IPS DF 4.7 (cell line): ENCODE measurements around the gene SH3RF1.

Source experiments
- DNase-seq: peaks from one replicate; pipeline ENCODE4 v3.0.0-alpha.2; 2013; ENCODE audit warnings: low spot score; ENCODE audit errors: extremely low read depth

The SH3RF1 gene

GRCh38 chr4:169108303-169108702, 162.5 kb downstream of the SH3RF1 start:
- no peak for DNase-seq

GRCh38 chr4:169107528-169107927, 163.2 kb downstream of the SH3RF1 start:
- no peak for DNase-seq

GRCh38 chr4:169106696-169107229, 164.0 kb downstream of the SH3RF1 start:
- DNase-seq, result no peak

- no peak for DNase-seq
These were observed 165.1 kb downstream of the SH3RF1 start for GRCh38 chr4:169105620-169106019.

DNA sequence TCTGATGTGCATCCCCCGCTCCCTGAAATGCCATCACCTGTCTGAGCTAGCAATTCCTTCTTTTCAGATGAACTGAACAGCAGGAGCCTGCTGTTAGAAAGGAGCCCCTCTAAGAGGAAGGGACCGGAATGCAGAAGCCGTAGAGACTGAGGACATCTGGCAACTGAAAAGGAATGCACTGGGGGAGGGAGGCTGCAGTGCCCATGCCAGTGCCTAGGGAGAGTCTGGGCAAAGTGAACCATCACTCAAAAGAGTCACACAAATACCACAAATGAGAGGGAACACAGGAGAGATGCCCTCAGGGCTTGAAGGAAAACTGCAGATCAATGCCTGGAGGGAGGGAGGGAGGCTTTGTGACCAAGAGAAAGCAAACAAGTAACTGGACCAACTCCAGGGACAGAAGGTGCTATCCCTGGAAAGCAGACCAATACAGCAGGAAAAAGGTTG, 166.8 kb downstream of the SH3RF1 start:
- DNase-seq, result peak; percentile 64

DNA sequence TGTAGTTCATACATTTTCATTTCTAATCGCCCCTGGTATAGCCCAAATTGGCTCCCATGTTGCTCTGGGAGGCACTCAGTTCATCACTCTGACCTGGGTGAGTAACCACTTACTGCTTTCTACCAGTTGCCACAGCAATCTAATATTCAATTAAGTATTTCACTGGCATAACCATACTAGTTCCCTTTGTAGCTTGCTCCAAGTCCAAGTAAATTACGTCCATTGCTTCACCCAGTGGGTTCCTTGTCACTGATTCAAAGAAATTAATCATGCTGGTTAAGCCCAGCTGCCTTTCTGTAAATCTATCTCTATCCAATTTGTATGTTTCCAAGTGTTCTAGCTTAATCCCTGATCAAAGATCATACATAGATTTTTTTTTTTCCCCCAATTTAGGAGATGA, 168.7 kb downstream of the SH3RF1 start:
- no peak for DNase-seq

GRCh38 chr4:169100670-169101101, 170.1 kb downstream of the SH3RF1 start:
- no peak for DNase-seq

DNA sequence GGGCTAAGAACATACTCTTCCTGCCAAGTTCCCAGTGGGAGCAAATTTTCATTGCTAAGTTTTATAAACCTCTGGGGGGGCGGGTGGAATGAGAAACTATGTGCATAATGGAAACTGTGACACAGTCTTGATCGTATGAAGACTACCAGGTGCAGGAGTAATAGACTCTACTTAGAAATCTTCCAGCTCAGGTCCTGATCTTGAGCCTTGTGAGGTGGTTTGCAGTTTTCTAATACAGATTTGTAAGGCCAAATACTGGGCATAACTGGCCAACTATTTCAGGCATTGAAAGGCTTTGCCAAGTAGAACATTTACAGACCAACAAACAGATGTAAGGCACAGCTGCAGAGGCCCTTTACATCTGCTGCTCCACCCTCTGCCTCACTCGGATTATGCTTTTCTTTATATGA, 171.0 kb downstream of the SH3RF1 start:
- no peak for DNase-seq

GRCh38 chr4:169098969-169099690, 171.6 kb downstream of the SH3RF1 start:
- no peak for DNase-seq

DNA sequence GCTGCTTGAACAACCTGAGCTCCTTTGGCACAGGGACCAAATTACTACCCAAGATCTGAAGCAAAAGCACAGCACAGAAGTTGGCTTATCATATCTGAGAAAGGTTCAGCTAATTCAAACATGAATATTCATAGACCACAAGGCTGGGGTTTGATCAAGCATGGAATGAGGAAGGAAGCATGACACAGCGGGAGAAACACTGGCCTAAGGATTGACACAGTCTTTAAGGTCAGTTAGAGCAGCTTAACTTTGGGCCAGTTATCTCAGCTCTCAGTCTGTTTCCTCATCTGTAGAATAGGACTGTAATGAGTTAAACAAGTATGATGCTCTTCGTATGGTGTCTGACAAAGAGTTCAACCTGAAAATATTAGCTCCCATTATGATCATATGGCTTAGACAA, 172.2 kb downstream of the SH3RF1 start:
- no peak for DNase-seq

DNA sequence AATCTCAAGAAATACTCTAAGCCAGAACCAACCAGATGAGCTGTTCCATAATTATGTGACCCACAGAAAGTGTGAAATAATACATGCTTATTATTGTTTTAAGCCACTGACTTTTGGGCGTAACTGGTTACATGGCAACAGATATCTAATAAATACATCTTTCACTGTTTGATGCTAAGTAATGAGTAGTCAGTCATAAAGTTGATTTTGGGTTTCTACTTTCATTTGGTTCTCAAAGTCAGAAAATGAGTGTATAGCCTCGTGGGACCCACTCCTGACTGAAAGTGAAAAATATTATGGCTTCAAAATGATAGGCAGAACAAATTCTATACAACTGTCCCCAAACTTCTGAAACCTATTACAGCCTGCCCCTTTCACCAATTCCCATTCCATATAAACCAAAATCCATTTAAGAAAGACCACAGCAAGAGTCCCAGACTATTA, 172.7 kb downstream of the SH3RF1 start:
- DNase-seq, result no peak

DNA sequence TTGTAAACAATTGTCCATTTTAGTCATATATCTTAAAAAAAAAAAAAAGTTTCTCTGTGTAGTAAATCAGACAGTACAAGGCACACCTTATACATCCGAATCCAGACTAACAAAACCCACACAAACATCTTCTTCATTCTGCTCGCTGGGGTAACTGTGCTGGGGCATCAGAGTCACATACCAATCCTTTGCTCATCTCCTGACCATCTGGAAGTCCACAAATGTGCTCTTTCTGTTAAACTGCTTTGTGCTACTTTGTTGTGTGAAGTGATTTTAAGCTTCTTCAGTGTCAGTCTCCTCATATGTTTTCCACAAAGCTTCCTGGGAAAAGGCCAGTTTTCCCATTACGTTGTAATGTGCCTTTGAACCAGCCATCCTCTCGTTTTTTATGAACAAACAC, 174.5 kb downstream of the SH3RF1 start:
- DNase-seq, result no peak

GRCh38 chr4:169094656-169095231, 176.0 kb downstream of the SH3RF1 start:
- no peak for DNase-seq

- no peak for DNase-seq
These were observed 177.8 kb downstream of the SH3RF1 start for GRCh38 chr4:169092889-169093522.

- DNase-seq, result no peak
These were observed 180.1 kb downstream of the SH3RF1 start for GRCh38 chr4:169090484-169091215.

DNA sequence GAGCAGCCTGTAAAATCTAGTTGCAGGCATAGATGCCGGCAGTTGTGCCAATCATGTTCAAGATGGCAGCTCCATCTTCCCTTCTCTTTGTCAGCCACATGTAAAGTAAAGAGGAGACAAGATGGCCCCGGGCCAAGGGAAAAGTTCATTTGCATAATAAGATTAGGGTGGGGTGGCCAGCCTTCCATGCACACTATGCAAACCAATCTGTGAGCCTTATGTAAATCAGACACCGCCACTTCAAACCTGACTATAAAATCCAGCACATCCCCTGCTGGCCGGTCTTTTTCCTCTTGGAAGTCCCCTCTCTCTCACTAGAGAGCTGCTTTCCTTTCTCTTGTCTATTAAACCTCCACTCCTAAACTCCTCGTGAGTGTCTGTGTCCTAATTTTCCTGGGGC, 181.8 kb downstream of the SH3RF1 start:
- no peak for DNase-seq

DNA sequence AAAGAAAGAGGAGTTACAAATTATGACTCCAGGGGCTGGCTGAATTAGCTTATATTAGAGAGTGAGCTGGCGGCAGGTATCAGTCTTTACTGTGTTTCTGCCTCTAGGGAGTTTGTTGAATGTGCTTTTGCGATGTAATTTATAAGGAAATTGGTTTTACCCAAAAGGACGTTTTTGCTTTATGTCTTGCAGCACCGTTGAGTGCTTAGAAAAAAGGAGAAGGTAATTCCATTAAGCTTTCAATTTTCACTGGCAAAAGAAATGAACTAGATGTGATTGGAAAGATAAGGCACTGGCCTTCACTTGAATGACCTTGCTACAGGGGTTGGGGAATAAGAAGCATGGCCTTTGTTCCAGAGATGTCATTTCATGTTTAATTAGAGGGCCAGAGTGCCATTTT, 185.8 kb downstream of the SH3RF1 start:
- no peak for DNase-seq

DNA sequence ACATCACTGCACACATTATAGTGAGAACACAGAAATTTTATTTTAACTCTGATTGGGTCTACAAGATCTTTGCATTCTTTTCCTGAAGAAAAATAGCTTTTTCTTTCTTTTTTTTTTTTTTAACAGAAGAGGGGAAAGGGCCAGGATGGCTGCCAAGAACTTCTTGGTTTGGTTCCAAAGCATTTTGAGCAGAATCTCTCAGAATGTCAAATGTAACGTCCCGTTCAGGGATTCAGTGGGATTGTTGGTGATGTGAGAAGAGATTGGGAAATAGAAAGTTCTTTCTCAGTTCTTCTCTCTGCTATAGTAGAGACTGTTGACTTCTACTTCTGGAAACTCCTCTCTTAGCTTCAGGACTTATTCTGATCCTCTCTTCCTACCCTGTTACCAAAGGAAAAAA, 189.8 kb downstream of the SH3RF1 start:
- no peak for DNase-seq

DNA sequence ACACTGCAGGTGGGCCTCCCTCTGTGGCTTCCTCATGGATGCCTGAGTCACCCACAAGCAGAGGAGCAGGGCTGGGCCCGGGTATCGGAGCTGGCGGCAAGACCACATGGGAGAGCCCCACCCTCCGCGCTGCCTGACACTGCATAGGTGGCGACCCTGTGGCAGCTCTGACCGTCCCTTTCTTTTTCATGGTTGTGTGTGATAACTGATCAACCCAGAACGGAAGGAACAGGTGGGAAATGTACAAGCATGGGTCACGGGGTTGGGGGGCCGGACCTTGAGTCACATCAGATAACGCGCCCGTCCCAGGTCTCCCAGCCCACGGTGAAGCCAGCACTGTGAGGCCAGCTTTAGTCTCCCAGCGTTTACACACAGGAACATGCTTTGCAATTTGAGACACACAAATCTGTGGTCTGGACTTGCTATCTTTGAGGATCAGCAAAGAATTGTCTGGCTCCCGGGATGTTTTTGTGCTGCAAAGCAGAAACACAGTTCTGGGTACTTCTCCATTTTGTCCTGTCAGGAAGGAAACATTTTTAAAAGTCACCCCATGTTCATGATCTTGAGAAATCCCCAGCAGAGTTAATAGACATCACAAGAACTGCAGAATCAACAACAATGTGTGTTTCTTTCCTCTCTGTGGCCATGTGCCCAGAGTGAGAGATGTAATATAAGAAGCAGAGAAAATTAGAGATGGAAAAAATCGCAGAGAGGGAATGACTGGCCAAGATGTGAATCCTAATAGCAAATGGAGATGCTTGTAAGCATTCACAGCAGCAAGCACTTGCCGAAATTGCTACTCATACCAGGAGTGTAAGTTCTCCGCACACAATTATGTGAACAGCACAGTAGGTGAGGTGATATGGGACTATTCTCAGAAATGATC, 190.6 kb downstream of the SH3RF1 start:
- DNase-seq, result no peak

- DNase-seq, result no peak
These were observed 196.6 kb downstream of the SH3RF1 start for GRCh38 chr4:169074117-169074516.

DNA sequence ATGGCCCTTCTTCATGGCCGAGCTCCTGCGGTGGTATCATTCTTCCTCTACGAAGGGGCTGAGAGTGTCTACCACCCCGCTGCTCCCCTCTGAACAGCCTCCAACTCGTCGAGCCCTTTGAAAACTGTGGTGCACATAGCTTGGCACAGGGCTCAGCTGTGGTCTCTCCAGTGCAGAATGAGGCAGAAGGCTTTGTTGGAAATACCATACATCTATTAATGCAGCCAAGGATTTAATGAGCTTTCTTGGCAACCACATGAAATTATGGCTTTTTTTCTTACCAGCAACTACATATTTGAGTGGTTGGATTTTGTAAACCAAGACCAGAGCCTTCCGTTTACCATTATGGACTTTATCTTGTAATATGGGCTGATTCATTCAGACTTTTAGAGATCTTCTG, 199.0 kb downstream of the SH3RF1 start:
- DNase-seq, result no peak
